ENCODE results near the gene EIF4B. TPM values are rescaled to one million over a fixed set of nuclear protein-coding genes. Genes with fewer than 3 reads are reported as not detected.

EIF4B gene
- total RNA-seq, 2 donors from 2014 or later: 398 to 455 TPM

DNA sequence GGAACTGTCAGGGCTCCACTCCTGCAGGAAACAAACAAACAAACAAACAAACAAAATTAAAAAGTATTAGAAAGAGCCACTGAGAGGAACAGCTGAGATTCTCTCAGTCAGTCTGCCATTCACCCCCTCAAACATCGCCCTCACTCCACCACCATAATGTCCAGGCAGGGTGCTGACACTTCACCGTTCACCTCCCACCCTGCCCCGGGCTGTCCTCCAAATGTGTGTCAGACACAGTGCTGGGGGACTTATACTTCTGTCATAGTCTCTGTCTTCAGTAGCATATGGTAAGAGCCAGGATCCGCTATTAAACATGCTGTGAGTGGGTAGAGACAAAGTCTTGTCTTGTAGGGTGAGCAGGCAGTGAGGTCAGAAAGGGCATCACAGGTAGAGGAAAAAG, 29.1 kb upstream of the EIF4B start:
- H3K36me3 ChIP-seq: no peaks in the 10 kb centered on the region
- no peak for TF ChIP-seq CTCF (IDR thresholded peaks at IDR 0.05)
- peaks cover 4% of the 10 kb centered on the region for H3K4me1 ChIP-seq
- H3K9ac ChIP-seq (ENCODE audit: low read depth in 2 of 2, low read length in 2 of 2): no peak overlapping the region
- intact Hi-C loops (cut with DNase I): loop anchor here (10.0 kb wide), 1 partner anchor 602 kb away; no protein-coding TSS in a partner anchor
- no peak for DNase-seq
- H3K9me3 ChIP-seq: no peaks in the 10 kb centered on the region
- no peaks in the 10 kb centered on the region for H3K27me3 ChIP-seq
- H3K27ac ChIP-seq: no peak overlapping the region
- H3K4me3 ChIP-seq: no peak overlapping the region

GRCh38 chr12:52980096-52980649, 26.1 kb upstream of the EIF4B start:
- H3K36me3 ChIP-seq: no peaks in the 10 kb centered on the region
- H3K9ac ChIP-seq (ENCODE audit: low read depth in 2 of 2, low read length in 2 of 2): no peak overlapping the region
- peaks cover 4% of the 10 kb centered on the region for H3K4me1 ChIP-seq
- no peak overlapping the region for H3K4me3 ChIP-seq
- H3K9me3 ChIP-seq: no peaks in the 10 kb centered on the region
- no peak overlapping the region for H3K27ac ChIP-seq
- no peak for TF ChIP-seq CTCF (IDR thresholded peaks at IDR 0.05)
- intact Hi-C loops (cut with DNase I): loop anchor here (1.0 to 10.0 kb wide), 2 partner anchors 95 to 395 kb away; no protein-coding TSS in a partner anchor
- no peak for DNase-seq
- H3K27me3 ChIP-seq: no peaks in the 10 kb centered on the region

DNA sequence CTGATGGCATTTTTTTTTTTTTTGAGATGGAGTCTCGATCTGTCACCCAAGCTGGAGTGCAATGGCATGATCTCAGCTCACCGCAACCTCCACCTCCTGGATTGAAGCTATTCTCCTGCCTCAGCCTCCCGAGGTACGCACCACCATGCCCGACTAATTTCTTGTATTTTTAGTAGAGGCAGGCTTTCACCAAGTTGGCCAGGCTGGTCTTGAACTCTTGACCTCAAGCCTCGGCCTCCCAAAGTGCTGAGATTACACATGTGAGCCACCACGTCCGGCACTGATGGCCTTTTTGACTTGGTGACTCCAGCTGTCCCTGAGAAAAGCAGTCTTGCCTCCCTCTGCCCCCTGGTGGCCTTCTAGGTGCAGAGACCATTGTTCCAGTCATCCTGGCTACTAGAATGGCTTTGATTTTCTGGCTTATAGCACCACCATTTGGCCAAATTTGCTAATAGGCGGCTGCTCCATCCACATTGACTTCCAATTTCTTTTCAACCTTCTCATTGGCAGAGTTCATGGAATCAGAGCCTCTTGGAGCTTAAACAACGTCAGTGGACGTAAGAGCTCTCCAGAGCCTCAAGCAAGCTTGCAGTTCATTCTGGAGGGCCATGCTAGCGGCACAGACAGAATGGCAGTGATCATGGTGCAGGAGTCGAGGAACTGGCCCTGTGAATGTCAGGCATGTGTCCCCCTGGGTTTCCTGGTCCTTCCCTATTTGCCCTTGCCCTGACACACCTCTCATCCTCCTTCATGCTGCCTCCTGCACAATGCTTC, 25.4 kb upstream of the EIF4B start:
- peak; percentile 94 for TF ChIP-seq CTCF (IDR thresholded peaks at IDR 0.05)
- Histone ChIP-seq H3K9me3 (no peaks in the 10 kb centered on the region), H3K4me1 (no peaks in the 10 kb centered on the region), H3K27me3 (no peaks in the 10 kb centered on the region), H3K4me3 (no peak overlapping the region), H3K36me3 (no peaks in the 10 kb centered on the region), H3K27ac (no peak overlapping the region), H3K9ac (ENCODE audit: low read depth in 2 of 2, low read length in 2 of 2) (peak overlapping the region in 1 of 2 donors; percentile 35)
- intact Hi-C loops (cut with DNase I): loop anchor here (1.0 to 10.0 kb wide), 2 partner anchors 96 to 396 kb away; no protein-coding TSS in a partner anchor
- peak; percentile 95 for DNase-seq

GRCh38 chr12:52984136-52984535, 22.1 kb upstream of the EIF4B start:
- Histone ChIP-seq H3K27me3 (no peaks in the 10 kb centered on the region), H3K9ac (ENCODE audit: low read depth in 2 of 2, low read length in 2 of 2) (no peak overlapping the region), H3K27ac (no peak overlapping the region), H3K4me3 (no peak overlapping the region), H3K4me1 (no peaks in the 10 kb centered on the region), H3K9me3 (no peaks in the 10 kb centered on the region), H3K36me3 (no peaks in the 10 kb centered on the region)
- TF ChIP-seq CTCF (IDR thresholded peaks at IDR 0.05): no peak
- no peak for DNase-seq
- intact Hi-C loops (cut with DNase I): loop anchor here (10.0 kb wide), 1 partner anchor 399 kb away; no protein-coding TSS in a partner anchor

DNA sequence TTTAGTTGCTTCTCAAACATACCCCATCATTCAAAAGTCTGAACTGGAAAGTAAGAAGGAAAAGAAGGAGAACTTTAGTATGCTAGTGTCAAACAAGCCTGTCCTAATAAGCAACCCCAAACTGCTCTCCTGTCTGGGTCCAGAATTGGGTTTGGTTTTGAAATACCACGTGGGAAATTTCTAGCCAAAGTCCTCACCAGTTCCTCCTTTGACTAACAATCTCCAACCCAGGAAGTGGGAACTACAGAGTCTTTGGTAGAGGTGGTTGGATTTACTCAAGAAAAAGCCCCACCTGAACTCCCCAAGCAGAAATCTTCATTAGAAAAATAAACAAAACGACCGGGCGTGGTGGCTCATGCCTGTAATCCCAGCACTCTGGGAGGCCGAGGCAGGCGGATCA, 17.4 kb upstream of the EIF4B start:
- H3K27me3 ChIP-seq: no peaks in the 10 kb centered on the region
- peak; percentile 62 for DNase-seq
- no peak overlapping the region for H3K4me3 ChIP-seq
- peak overlapping the region in 1 of 2 donors; percentile 14 for H3K9ac ChIP-seq (ENCODE audit: low read depth in 2 of 2, low read length in 2 of 2)
- H3K36me3 ChIP-seq: no peaks in the 10 kb centered on the region
- TF ChIP-seq CTCF (IDR thresholded peaks at IDR 0.05): no peak
- intact Hi-C loops (cut with DNase I): loop anchor here (10.0 kb wide), 1 partner anchor 404 kb away; no protein-coding TSS in a partner anchor
- peak overlapping the region; percentile 75 for H3K27ac ChIP-seq
- no peaks in the 10 kb centered on the region for H3K9me3 ChIP-seq
- H3K4me1 ChIP-seq: peaks cover 9% of the 10 kb centered on the region

All from colonic mucosa (tissue), 4 donors.